DND-41 (cell line): Measurements from ENCODE around the gene URB1.
"Not testable (repeated sequence)": the region's sequence is repeated elsewhere in the genome, so short reads cannot be mapped to it uniquely, and the experiment has no call there.

ENCODE experiments used
- ATAC-seq: fragments of 200-7000 bp; cut with Tn5 transposase; 3 replicates; pipeline ENCODE4 v1.9.1; 2021; ENCODE audit warnings: low read depth; ENCODE audit not compliant: insufficient read depth
- DNase-seq: peaks from one replicate; pipeline ENCODE4 v3.0.0-alpha.2; 2020
- H2AFZ ChIP-seq: 2 replicates; pipeline ENCODE4 v1.6.0; 2012; ENCODE audit warnings: low read depth, low read length
- H3K27ac ChIP-seq: 2 replicates; pipeline ENCODE4 v1.5.1; 2012; ENCODE audit warnings: low read length, inconsistent platforms
- H3K27me3 ChIP-seq: fragments of 200-600 bp; sonication (generic); 2 replicates; pipeline ENCODE4 v1.6.0; 2012; ENCODE audit warnings: low read length, mild to moderate bottlenecking, inconsistent platforms; ENCODE audit not compliant: insufficient read depth, poor library complexity
- H3K36me3 ChIP-seq: 2 replicates; pipeline ENCODE4 v1.5.1; 2012; ENCODE audit warnings: low read length, inconsistent platforms; ENCODE audit not compliant: insufficient read depth
- H3K4me1 ChIP-seq: 2 replicates; pipeline ENCODE4 v1.5.1; 2012; ENCODE audit warnings: mild to moderate bottlenecking, low read length; ENCODE audit not compliant: insufficient read depth
- H3K4me2 ChIP-seq: 2 replicates; pipeline ENCODE4 v1.6.0; 2012; ENCODE audit warnings: mild to moderate bottlenecking, moderate library complexity, low read length, inconsistent platforms; ENCODE audit not compliant: insufficient read depth
- H3K4me3 ChIP-seq, 2 experiments: fragments of 200-600 bp in 1 of 2; shearing (Covaris generic) in 1 of 2; 2 replicates each; pipeline ENCODE4 v1.5.1; 2012 to 2016; ENCODE audit warnings: inconsistent platforms in 2 of 2, low read length in 2 of 2, mild to moderate bottlenecking in 2 of 2, low read depth in 1 of 2, moderate library complexity in 1 of 2
- H3K79me2 ChIP-seq: 2 replicates; pipeline ENCODE4 v1.6.0; 2012; ENCODE audit warnings: low read length, inconsistent platforms; ENCODE audit not compliant: insufficient read depth
- H3K9ac ChIP-seq: 2 replicates; pipeline ENCODE4 v1.6.0; 2012; ENCODE audit warnings: low read depth, mild to moderate bottlenecking, inconsistent platforms, low read length, moderate library complexity
- H3K9me3 ChIP-seq: 2 replicates; pipeline ENCODE4 v1.5.1; 2012; ENCODE audit warnings: low read length, moderate library complexity, mild to moderate bottlenecking, inconsistent platforms; ENCODE audit not compliant: insufficient read depth, severe bottlenecking
- H4K20me1 ChIP-seq: 2 replicates; pipeline ENCODE4 v1.6.0; 2012; ENCODE audit warnings: low read length; ENCODE audit not compliant: insufficient read depth
- EZH2 ChIP-seq: IDR thresholded peaks from 3 replicates; pipeline ENCODE4 v1.6.1; 2012; ENCODE audit warnings: borderline replicate concordance, low read depth, mild to moderate bottlenecking, moderate library complexity, low read length, inconsistent platforms; ENCODE audit not compliant: severe bottlenecking
- TF ChIP-seq, protein P1 (sequence below): IDR thresholded peaks from 2 replicates; pipeline ENCODE4 v1.5.1; 2012; ENCODE audit warnings: borderline replicate concordance, low read length, moderate library complexity, mild to moderate bottlenecking; ENCODE audit not compliant: poor library complexity, severe bottlenecking; ENCODE audit errors: extremely low read depth

Gene URB1

DNA sequence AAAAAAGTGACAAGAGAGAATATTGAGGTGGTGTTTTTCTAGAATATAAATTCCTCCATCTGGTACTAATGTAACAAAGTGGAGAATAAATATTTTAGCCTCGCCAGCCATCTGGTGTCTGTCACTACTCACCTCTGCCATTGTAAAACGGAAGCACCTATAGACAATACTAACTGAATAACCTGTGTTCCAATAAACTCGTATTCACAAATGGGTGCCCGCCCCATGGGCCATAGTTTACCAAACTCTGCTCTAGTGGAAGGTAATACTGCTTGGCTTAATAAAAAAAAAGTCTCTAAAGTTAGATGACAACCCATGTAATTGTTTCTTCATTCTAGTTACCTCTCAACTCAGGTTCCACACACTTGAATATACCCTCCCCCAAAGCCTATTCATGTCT lies 122.1 kb downstream of the URB1 start:
- Histone ChIP-seq H3K27me3 (no peaks in the 10 kb centered on the region), H3K4me2 (no peak overlapping the region), H2AFZ (no peak overlapping the region), H4K20me1 (peaks cover 16% of the 10 kb centered on the region; the same call in 1 of the 2 replicates), H3K9ac (no peak overlapping the region), H3K9me3 (no peaks in the 10 kb centered on the region), H3K27ac (no peak overlapping the region), H3K4me3 (no peak overlapping the region), H3K36me3 (peaks cover 75% of the 10 kb centered on the region), H3K4me1 (peaks cover 5% of the 10 kb centered on the region; the same call in 1 of the 2 replicates), H3K79me2 (peaks cover 26% of the 10 kb centered on the region)
- TF ChIP-seq EZH2, result no peak
- TF ChIP-seq, protein P1, sequence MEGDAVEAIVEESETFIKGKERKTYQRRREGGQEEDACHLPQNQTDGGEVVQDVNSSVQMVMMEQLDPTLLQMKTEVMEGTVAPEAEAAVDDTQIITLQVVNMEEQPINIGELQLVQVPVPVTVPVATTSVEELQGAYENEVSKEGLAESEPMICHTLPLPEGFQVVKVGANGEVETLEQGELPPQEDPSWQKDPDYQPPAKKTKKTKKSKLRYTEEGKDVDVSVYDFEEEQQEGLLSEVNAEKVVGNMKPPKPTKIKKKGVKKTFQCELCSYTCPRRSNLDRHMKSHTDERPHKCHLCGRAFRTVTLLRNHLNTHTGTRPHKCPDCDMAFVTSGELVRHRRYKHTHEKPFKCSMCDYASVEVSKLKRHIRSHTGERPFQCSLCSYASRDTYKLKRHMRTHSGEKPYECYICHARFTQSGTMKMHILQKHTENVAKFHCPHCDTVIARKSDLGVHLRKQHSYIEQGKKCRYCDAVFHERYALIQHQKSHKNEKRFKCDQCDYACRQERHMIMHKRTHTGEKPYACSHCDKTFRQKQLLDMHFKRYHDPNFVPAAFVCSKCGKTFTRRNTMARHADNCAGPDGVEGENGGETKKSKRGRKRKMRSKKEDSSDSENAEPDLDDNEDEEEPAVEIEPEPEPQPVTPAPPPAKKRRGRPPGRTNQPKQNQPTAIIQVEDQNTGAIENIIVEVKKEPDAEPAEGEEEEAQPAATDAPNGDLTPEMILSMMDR, result no peak
- ATAC-seq, result no peak
- no peak for DNase-seq

DNA sequence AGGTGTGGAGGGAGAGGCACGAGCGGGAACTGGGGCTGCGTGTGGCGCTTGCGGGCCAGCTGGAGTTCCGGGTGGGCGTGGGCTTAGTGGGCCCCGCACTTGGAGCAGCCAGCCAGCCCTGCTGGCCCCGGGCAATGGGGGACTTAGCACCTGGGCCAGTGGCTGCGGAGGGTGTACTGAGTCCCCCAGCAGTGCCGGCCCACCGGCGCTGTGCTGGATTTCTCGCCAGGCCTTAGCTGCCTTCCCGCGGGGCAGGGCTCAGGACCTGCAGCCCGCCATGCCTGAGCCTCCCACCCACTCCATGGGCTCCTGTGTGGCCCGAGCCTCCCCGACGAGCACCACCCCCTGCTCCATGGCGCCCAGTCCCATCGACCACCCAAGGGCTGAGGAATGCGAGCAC lies 127.5 kb downstream of the URB1 start:
- not testable (repeated sequence) for H3K4me2 ChIP-seq, H3K4me3 ChIP-seq, H3K9ac ChIP-seq, DNase-seq, ATAC-seq, H4K20me1 ChIP-seq, H3K4me1 ChIP-seq, H3K9me3 ChIP-seq, H3K27ac ChIP-seq, H3K27me3 ChIP-seq, H2AFZ ChIP-seq, H3K79me2 ChIP-seq
- peaks cover 37% of the 10 kb centered on the region for H3K36me3 ChIP-seq

DNA sequence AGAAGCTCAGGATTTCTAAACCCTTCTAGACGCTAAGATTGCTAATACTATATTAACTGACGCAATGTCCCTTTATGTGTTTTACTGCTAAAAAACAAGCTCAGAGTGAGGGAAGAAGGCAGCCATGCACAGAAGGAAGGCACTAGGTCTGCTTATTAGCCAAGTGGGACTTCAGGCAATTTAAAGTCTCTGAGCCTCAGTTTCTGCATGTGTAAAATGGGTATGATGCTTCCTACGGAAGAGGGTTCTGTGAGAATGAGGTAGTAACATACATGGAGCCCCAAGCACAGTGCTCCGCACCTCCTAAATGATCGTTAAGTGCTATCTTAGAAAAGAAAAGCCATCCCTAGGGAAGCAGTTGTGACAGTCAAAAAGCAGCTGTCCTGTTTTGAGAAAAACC lies 130.9 kb downstream of the URB1 start:
- Histone ChIP-seq H3K4me1 (no peaks in the 10 kb centered on the region), H3K4me2 (no peak overlapping the region), H3K9ac (no peak overlapping the region), H4K20me1 (no peaks in the 10 kb centered on the region), H3K79me2 (no peaks in the 10 kb centered on the region), H3K4me3 (no peak overlapping the region), H3K27me3 (no peaks in the 10 kb centered on the region), H3K27ac (no peak overlapping the region), H3K9me3 (no peaks in the 10 kb centered on the region), H3K36me3 (peaks cover 6% of the 10 kb centered on the region), H2AFZ (no peak overlapping the region)
- DNase-seq (no peak), ATAC-seq (no peak)
- no peak for TF ChIP-seq EZH2
- TF ChIP-seq, protein P1, result no peak
